ENCODE measurements around the gene CTNND2.

DNA sequence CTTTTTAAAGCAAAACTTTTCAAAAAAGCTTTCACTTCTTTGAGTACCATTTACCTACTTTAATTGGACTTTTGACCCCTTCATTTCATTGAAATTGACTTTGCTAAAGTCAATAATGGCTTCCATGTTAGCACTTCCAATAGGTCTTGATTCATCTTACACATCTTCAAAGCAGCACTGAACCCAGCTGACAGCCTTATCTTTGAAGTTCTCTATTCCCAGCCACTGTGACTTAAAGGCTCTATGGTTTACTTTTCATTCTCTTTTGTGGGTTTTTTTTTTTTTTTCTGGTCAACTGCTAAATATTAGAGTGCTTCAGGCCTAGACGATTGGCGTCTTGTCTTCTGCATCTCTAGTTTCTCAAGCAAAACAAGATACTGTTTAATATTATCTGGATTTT is 385.0 kb downstream of the CTNND2 start:
- TF ChIP-seq, protein P1, sequence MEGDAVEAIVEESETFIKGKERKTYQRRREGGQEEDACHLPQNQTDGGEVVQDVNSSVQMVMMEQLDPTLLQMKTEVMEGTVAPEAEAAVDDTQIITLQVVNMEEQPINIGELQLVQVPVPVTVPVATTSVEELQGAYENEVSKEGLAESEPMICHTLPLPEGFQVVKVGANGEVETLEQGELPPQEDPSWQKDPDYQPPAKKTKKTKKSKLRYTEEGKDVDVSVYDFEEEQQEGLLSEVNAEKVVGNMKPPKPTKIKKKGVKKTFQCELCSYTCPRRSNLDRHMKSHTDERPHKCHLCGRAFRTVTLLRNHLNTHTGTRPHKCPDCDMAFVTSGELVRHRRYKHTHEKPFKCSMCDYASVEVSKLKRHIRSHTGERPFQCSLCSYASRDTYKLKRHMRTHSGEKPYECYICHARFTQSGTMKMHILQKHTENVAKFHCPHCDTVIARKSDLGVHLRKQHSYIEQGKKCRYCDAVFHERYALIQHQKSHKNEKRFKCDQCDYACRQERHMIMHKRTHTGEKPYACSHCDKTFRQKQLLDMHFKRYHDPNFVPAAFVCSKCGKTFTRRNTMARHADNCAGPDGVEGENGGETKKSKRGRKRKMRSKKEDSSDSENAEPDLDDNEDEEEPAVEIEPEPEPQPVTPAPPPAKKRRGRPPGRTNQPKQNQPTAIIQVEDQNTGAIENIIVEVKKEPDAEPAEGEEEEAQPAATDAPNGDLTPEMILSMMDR (conservative IDR thresholded peaks at IDR 0.05 in 1 of 2, IDR thresholded peaks at IDR 0.05 in 1 of 2; ENCODE audit: extremely low read depth in 1 of 2, insufficient read depth in 1 of 2, low read depth in 1 of 2, low read length in 2 of 2): no peak
- no peak for TF ChIP-seq EZH2 (IDR thresholded peaks at IDR 0.05; ENCODE audit: borderline replicate concordance, low read length)
